GM21723 (cell line): ENCODE results near the gene ARTN.

ENCODE experiments used
- ATAC-seq: cut with Tn5 transposase; IDR thresholded peaks from one replicate; pipeline ENCODE4 v1.9.1; 2021; ENCODE audit warnings: mild to moderate bottlenecking, moderate library complexity; ENCODE audit not compliant: unreplicated experiment

Gene ARTN, protein sequence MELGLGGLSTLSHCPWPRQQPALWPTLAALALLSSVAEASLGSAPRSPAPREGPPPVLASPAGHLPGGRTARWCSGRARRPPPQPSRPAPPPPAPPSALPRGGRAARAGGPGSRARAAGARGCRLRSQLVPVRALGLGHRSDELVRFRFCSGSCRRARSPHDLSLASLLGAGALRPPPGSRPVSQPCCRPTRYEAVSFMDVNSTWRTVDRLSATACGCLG

DNA sequence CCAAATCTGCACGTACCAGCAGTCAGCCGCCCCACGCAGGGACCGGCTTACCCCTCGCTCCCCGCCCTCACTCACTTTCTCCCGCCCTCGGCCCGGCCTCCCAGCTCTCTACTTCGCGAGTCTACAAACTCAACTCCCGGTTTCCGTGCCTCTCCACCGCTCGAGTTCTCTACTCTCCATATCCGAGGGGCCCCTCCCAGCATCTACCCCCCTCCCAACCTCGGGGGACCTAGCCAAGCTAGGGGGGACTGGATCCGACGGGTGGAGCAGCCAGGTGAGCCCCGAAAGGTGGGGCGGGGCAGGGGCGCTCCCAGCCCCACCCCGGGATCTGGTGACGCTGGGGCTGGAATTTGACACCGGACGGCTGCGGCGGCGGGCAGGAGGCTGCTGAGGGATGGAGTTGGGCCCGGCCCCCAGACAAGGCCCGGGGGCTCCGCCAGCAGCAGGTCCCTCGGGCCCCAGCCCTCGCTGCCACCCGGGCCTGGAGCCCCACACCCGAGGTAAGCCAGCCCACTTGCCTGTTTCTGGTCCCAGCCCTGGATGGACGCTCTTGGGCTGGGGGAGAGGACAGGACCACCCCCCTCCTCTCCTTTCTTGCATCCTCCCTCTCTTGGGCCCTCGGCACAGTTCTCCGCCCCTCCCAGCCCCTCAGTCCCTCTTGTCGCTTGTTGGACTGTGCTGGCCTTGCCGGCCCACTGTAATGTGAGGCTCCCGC, at the start of gene ARTN:
Gene ARTN (plus strand): TSS at position 416 of the 715 bp plus-strand sequence. CDS start 1,856 bp downstream, outside the sequence.
- ATAC-seq, result no peak

DNA sequence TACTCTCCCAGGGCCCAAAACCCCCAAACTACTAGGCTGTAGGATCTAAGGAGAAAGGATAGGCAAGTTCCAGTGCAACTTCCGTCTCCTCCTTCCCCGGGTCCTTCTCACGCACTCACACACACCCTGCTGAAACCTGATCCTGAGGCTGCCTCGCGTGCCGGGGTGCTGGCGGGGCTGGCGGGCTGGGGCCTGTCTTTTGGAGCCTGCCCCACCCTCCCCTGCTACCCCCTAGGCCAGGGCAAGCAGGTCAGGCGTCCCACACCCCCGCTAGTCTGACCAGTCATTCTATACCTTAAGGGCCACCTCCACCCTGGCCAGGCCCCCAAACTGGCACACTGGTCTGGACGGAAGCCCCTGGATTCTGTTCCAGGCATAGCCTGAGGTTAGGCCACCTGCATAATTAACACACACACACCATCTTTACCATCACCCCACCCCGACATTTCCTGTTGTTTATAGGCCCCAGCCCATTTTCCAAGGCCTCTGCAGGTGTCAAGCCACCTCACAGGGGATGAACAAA, 48.3 kb upstream of the ARTN start:
- ATAC-seq, result no peak

DNA sequence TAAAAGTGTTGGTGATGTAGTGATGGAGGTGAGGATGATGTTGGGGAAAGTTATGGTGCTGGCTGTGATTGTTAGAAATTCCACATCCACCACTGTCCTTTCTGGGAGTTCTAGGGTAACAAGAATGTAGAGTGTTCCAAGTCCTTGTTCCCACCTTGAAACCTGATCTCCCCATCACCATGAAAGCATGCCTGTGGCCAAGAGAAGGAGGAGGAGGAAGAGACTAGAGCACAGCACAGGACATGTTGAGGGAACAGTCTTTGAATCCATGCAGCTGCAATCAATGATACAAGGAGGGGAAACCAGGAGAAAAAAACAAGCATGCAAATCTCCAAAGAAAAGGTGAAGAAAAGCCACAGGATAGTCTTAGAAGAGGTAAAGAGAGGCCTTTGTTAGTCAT, 45.9 kb upstream of the ARTN start:
- ATAC-seq, result no peak

DNA sequence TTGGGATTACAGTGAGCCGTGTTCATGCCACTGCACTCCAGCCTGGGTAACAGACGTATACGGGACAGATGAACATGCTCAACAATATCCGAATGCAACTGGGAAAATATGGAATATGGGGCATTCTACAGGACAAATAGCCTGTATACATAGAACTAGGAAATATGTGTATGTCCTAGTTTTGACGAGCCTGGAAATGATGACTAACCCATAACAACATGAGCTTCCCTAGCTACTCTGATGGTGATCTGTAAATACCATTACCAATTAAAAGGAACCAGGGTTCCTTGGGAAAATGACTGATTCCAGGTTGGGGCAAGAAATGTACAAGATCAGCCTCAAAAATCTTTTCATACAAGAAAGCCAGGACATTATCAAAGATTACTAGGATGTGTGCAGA, 42.8 kb upstream of the ARTN start:
- no peak for ATAC-seq

DNA sequence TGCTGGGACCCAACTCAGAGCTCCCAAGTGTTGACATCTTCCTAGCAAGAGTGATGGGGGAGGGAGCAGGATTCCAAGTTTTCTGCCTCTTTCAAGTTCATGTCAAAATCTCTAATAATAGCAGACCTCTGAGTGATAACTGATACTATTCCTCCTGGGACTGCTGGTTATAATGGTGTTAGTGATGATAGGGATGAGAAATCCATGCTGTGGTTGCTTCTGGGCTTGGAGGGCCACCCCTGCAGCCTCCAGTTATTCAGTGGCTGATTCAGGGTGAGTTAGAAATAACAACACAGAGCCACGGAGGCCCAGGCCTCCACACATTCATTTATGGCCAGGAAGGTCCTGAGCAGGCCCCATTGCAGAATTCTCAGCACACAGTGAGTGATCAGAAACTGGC, 40.6 kb upstream of the ARTN start:
- no peak for ATAC-seq

DNA sequence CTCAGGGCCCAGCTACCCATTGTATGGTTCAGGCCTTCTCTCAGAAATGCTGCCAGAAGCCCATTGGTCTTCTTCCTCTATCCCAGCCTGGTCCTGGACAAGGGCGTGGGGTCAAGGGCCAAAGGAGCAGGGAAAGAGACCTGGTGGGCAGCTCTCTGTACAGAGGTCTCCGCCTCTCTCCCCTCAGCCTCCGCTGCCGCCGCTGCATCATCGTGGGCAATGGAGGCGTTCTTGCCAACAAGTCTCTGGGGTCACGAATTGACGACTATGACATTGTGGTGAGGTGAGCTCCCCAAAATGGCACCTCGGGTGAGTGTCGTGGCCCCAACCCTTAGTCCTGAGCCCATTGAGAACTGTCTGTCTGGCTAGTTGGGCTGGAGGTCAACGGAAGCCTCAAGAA, 34.6 kb upstream of the ARTN start:
- no peak for ATAC-seq

DNA sequence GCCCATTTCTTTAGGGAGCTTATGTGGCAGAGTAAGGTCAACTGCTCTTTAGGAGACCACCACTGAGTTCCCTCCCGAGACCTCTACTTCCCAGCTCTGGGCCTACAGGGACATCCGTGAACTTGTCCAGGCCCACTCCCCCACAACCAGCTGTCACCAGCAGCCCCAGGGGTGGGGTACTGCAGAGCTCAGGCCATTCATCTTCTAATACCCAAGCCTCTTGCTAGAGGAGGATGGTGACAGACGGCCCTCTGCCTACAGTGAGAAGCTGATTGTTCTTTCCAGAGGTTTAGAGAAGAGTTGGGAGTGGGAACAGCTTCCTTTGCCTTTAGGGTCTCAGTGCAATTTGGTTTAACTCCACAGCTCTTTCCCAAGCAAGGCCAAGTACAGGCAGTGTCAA, 33.2 kb upstream of the ARTN start:
- ATAC-seq, result no peak

DNA sequence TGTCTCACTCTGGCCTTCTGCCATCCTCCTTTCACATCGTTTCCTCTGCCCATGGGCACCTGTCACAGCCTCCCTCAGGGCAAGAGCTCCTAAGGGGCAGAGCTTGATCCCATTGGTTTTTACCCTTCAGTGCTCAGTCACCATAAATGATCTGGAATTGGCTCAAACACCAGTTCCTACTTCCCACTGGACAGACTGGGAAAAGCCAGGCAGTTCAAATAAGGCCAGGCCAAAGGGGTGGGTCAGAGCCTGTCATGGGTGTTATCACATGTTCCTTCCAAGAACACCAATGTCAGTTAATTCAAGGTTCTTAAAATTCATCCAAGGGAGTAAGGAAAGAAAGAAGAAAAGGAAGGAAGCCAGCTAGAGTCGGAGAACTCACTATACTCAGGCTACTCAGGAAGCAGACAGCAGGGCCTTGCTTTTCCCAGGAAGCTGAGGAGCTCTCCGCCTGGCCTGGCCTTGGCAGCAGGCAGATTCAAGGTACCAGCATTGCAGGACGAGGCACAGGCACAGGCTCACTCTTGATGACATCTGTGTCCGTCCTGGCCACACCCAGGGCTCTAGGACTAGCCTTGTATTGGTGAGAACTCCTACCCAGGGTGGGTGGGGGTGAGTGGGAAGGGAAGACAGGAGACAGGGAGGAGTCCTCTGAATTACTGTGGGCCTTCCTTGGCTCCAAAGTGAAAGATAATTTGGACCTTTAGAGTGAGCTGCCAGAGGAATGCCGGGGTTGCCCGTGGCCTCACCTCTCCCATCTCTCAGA, 32.2 kb upstream of the ARTN start:
- no peak for ATAC-seq

DNA sequence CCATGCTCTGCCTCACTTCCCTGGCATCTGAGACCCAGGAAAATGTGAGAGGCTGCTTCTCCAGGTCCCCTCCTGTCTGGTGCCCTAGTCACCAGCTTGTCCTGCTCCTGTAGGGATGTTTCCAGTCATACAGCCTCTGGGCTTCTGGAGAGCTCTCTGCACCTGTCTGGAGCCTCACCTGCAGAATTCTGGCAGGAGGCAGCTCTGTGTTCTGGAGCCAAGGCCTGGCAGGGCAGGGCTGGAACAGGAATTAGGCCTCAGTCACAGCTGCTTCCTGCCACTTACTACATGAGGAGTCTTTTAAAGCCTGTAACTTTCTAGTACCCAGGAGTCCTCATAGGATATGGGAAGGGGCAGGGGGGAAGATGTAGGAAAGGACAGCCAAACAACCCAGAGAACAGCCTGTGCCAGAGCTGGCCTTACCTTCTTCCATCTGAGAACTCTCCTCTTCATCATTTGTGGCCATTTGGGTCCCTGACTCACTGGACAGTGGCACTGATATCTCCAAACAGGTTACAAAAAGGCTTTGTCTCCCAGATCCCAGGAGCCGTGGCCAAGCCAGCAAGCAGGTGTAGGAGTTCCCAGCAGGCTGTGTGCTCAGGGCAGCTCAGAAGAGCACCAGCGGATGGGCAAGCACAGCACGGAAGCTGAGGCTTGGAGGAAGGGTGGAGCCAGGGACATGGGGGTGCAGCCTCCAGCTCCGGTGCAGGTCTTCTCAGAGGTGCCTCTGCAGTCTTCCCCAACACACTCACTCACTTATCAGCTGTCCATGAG, 31.4 kb upstream of the ARTN start:
- ATAC-seq, result no peak

DNA sequence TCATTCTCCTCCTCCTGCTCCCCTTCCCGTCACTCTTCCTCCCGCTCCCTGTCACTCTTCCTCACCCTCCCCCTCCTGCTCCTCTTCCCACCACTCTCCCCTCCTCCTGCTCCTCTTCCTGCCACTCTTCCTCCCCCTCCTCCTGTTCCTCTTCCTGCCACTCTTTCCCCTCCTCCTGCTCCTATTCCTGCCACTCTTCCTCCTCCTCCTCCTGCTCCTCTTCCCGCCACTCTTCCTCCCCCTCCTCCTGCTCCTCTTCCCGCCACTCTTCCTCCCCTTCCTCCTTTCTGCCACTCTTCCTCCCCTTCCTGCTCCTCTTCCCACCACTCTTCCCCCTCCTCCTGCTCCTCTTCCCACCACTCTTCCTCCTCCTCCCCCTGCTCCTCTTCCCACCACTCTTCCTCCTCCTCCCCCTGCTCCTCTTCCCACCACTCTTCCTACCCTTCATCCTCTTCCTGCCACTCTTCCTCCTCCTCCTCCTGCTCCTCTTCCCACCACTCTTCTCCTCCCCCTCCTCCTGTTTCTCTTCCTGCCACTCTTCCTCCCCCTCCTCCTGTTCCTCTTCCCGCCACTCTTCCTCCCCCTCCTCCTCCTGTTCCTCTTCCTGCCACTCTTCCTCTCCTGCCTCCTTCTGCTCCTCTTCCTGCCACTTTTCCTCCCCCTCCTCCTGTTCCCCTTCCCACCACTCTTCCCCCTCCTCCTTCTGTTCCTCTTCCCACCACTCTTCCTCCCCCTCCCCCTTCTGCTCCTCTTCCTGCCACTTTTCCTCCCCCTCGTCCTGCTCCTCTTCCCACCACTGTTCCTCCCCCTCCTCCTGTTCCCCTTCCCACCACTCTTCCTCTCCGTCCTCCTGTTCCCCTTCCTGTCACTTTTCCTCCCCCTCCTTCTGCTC, 28.7 kb upstream of the ARTN start:
- ATAC-seq, result no peak

DNA sequence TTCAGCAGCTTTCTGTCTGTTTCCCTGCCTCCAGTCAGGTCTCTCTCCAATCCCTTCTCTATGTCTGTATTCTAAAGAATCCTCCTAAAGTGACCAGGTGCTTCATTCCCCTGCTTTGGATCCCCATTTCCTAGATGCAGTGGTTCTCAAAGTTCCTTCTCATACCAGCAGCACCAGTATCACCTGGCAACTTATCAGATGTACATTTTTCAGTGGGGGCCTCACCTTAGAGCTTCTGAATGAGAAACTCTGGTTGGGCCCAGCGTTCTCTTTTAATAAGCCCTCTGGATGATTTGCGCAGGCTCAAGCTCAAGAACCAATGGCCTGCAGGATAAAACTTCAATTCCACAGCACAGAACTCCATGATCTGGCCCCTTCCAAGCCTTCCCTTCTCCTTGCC, 25.4 kb upstream of the ARTN start:
- no peak for ATAC-seq

DNA sequence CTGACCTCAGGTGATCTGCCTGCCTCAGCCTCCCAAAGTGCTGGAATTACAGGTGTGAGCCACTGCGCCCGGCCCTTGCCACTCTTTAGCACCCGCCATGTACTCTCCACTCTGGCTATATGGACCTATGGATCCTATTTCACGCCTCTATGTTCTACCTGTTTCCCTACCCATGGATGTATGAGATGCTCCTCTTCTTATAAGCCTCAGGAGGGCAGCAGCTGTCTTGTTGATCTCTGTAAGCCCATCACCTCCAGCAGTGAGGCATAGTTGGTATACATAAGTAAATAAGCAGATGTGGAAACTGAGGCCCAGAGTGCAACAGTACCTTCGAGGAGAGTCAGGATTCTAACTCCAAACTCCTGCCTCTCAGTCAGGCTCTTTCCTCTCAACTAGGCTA, 24.7 kb upstream of the ARTN start:
- ATAC-seq, result no peak

DNA sequence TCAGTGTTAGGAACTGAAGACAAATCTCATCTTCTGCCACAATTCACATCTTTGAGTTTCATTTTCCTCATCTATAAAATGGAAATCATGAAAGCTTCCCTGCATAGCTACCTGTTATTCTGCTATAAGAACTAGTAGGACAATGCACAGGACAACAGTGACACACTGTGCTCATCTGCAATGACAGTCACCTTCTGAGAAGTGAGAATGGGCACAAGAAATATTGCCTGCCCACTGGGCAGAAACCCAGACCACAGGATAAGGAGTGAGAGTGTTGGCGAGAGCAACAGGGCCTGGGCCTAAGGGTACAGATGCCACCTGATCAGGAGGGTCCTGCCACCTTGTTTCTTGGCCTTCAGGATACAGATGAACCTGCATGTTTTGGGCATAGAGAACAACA, 23.3 kb upstream of the ARTN start:
- ATAC-seq, result no peak

DNA sequence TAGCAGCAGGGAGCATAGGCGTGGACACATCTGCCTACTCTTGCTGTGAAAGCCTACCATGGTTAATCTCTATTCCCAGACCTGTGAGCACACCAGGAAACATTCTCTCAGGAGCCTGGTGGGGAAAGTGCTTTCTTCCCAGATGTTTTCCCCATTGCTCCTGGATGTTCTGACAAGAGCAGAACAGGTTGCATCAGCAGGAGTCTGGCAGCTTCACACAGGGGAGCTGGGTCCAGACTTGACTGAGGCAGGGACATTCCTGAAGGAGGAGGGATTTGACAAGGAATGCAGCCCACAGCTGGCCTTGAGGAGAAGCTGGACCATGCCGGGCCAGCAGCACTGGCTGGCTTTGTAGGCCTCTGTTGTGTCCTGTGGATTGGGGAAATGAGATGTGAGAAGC, 21.0 kb upstream of the ARTN start:
- no peak for ATAC-seq

DNA sequence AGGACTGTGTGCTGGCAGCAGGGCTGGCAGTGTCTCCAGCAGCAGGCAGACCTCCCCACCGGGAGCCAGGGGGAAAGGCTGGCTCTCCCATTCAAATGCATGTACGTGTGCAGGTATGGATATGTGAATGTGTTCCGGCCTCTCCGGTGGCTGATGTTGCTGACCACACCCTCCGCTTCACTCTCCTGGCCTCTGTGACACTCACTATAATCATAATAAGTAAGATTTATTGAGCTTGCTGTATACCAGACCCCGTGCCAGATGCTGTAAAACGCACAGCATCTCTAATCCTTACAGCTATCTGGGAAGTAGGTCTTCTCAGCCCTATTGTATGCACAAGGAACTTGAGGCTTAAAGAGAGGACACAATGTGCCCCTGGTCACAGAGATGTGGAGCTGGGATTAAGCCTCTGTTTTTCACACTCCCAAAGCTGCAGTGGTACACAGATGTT, 20.5 kb upstream of the ARTN start:
- no peak for ATAC-seq

DNA sequence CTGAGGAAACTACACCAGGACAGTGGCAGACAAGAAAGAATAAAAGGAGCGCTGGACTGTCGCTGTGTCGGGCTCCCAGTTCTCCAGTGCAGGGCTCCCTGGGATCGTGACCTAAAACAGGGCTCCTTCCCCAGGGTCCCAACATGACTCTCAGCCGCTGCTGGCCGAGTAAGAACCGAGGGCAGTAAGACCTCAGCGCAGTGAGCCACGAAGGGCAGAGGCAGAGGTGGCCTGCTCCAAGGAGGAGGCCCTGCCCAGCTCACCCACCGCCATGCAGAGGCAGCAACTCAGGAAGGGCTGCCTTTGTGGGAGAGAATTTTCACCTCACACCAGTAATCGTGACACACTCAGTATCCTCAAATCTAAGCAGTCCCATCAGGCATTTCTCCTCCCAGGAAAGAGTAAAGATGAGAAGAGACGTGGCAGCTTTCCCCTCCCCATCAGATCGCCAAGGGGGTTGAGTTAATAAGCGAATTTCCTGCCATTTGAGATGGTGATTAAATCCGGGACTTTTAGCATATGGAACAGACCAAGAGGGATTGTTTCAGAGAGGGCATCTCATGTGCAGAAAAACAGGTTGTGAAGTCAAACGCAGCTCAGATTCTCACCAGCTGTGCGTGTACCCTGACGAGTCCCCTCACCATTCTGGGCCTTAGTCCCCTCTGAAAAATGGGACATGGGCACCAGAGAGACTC, 19.8 kb upstream of the ARTN start:
- no peak for ATAC-seq

DNA sequence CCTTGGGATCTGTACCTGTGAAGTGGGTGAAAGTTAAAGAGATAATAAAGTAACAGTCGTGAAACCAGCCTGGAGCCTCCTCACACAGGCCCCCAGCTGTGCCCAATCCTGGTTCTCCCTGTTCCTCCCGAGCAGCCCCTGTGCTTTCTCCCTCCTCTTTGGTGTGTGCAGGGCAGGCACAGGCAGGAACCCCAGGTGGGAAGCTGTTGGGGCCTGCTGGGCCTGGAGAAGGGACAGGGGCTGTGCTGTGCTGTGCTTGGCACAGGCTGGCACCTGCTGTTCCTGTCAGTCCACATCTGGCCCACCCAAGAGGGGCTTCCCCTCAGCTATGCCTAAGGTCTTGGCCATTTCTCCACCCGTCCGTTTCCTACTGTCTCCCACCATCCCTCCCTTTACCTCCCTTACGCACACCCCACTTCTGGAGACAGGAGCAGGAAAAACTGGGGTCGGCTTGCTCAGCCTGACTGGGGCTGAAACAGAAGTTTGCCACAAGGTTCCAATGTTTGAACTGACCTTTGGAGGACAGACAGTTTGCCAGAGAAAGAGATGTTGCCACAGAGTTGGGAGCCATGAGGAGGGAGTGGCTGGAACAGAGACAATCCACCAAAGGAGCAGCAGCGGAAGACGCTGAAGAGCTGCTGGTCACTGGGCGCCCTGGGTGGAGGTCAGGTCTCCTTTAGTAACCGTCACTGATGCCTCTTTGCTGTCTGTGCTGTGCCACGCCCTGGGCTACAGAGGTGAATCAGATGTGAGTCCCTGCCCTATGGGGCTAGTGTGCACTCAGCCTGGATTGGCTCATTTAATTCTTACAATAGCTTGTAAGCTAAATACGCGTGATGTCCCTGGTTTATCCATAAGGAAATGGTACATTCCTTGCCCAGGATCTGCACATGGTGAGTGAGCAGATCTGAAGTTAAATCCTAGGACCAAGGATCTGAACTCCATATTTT, 18.8 kb upstream of the ARTN start:
- no peak for ATAC-seq

DNA sequence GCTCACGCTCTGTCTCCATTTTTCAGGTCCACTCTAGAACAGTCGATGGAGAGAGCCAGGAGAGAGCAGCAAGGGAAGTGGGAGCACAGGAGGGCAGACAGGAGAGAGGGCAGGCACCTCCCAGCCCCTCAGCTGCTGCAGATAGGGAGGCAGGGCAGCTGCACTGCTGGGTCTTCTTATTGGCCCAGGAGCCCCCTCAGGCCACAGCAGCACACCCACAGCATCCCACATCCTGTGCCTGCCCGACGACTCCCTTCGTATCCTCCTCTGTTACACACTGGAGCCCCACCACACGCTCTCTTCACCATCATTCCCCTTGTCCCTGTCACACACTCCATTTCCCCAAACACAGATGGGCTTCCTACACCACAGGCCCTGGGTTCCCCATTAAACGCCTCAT, 13.7 kb upstream of the ARTN start:
- ATAC-seq, result no peak
